Measurements from ENCODE around the gene SOX12.

The SOX12 gene

DNA sequence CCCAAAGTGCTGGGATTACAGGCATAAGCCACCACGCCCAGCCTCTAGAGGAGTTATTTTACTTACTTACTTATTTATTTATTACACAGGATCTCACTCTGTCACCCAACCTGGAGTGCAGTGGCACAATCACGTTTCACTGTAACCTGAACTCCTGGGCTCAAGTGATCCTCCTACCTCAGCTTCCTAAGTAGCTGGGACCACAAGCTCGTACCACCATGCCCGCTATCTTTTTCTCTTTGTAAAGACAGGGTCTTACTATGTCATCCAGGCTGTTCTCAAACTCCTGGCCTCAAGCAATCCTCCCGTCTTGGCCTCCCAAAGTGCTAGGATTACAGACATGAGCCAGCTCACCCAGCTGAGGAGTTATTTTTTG lies 53.6 kb downstream of the SOX12 start:
- DNase-seq, result no peak
- Histone ChIP-seq H3K4me3 (ENCODE audit: low read depth, low read length) (no peak overlapping the region), H3K27ac (no peak overlapping the region), H3K9me3 (ENCODE audit: severe bottlenecking) (no peaks in the 10 kb centered on the region), H3K36me3 (no peaks in the 10 kb centered on the region), H3K27me3 (ENCODE audit: insufficient read depth, low read depth, severe bottlenecking) (no peaks in the 10 kb centered on the region)
- TF ChIP-seq, protein P1, sequence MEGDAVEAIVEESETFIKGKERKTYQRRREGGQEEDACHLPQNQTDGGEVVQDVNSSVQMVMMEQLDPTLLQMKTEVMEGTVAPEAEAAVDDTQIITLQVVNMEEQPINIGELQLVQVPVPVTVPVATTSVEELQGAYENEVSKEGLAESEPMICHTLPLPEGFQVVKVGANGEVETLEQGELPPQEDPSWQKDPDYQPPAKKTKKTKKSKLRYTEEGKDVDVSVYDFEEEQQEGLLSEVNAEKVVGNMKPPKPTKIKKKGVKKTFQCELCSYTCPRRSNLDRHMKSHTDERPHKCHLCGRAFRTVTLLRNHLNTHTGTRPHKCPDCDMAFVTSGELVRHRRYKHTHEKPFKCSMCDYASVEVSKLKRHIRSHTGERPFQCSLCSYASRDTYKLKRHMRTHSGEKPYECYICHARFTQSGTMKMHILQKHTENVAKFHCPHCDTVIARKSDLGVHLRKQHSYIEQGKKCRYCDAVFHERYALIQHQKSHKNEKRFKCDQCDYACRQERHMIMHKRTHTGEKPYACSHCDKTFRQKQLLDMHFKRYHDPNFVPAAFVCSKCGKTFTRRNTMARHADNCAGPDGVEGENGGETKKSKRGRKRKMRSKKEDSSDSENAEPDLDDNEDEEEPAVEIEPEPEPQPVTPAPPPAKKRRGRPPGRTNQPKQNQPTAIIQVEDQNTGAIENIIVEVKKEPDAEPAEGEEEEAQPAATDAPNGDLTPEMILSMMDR (IDR thresholded peaks at IDR 0.05; ENCODE audit: low read depth, low read length), result no peak

All from WERI-Rb-1 (cell line).